K562 (cell line): ENCODE results near the gene CENPV.

Source experiments
- EZH2 ChIP-seq: IDR thresholded peaks from 2 replicates; pipeline ENCODE4 v1.6.1; 2012; ENCODE audit warnings: low read depth, mild to moderate bottlenecking, inconsistent platforms, low read length, borderline replicate concordance
- KAT7 ChIP-seq: sonication (generic); formaldehyde crosslinking; IDR thresholded peaks from 2 replicates; pipeline ENCODE4 v1.8.0; 2022; ENCODE audit warnings: missing genetic modification reagents, mild to moderate bottlenecking, borderline replicate concordance
- POLR2A ChIP-seq: fragments of 450-650 bp; conservative IDR thresholded peaks from 2 replicates; pipeline ENCODE4 v1.6.1; 2016
- SMAD1 ChIP-seq: fragments of 150-350 bp; IDR thresholded peaks from 2 replicates; pipeline ENCODE4 v1.6.1; 2014; ENCODE audit warnings: low read length, low read depth; ENCODE audit not compliant: partially characterized antibody
- YBX1 ChIP-seq: fragments of 450-650 bp; IDR thresholded peaks from 2 replicates; pipeline ENCODE4 v1.7.1; 2016; ENCODE audit warnings: mild to moderate bottlenecking
- TF ChIP-seq, protein P1 (sequence below): fragments of 200-800 bp; sonication (Bioruptor generic); IDR thresholded peaks from 2 replicates; pipeline ENCODE4 v1.6.1; 2017; ENCODE audit warnings: missing genetic modification characterization, missing compliant biosample characterization

DNA sequence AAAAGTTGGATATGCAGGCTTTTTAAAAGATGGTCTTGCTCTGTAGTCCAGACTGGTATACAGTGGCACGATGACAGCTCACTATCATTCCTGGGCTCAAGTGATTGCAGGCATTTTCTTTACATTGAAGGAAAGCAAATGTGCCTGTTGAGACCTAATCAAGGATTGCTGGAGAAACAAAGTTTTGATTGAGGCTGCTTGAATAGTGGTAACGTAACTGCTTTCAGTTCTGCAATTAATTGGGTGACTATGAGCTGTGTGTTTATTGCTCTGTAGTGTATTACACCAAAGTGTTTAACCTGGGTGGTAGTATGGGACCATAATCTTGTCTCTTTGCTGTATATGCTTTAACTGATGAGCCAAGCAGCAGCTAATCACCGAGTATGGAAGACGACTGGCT lies 29.9 kb upstream of the CENPV start:
- TF ChIP-seq SMAD1 (no peak), POLR2A (peak; percentile 48; the same call in 1 of the 2 replicates), YBX1 (no peak), EZH2 (no peak), KAT7 (CRISPR knock-in tag) (no peak)
- TF ChIP-seq, protein P1, sequence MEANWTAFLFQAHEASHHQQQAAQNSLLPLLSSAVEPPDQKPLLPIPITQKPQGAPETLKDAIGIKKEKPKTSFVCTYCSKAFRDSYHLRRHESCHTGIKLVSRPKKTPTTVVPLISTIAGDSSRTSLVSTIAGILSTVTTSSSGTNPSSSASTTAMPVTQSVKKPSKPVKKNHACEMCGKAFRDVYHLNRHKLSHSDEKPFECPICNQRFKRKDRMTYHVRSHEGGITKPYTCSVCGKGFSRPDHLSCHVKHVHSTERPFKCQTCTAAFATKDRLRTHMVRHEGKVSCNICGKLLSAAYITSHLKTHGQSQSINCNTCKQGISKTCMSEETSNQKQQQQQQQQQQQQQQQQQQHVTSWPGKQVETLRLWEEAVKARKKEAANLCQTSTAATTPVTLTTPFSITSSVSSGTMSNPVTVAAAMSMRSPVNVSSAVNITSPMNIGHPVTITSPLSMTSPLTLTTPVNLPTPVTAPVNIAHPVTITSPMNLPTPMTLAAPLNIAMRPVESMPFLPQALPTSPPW (CRISPR knock-in tag): no peak
